HG03571 (cell line): ENCODE results near the gene PIK3CA.
"Not testable (repeated sequence)": the region's sequence is repeated elsewhere in the genome, so short reads cannot be mapped to it uniquely, and the experiment has no call there.

ENCODE experiments used
- ATAC-seq: cut with Tn5 transposase; IDR thresholded peaks from one replicate; pipeline ENCODE4 v1.9.1; 2021; ENCODE audit not compliant: unreplicated experiment

Gene PIK3CA

GRCh38 chr3:179196098-179196497, 47.9 kb downstream of the PIK3CA start:
- peak; percentile 80 for ATAC-seq

GRCh38 chr3:179196700-179197099, 48.5 kb downstream of the PIK3CA start:
- no peak for ATAC-seq

GRCh38 chr3:179200790-179201189, 52.6 kb downstream of the PIK3CA start:
- no peak for ATAC-seq

- ATAC-seq: not testable (repeated sequence)
Measured at GRCh38 chr3:179215550-179215949, 67.4 kb downstream of the PIK3CA start.

- ATAC-seq: not testable (repeated sequence)
Measured at GRCh38 chr3:179218213-179218612, 70.1 kb downstream of the PIK3CA start.

- ATAC-seq: no peak
Measured at GRCh38 chr3:179223548-179223947, 75.4 kb downstream of the PIK3CA start.

GRCh38 chr3:179224584-179224983, 76.4 kb downstream of the PIK3CA start:
- no peak for ATAC-seq

GRCh38 chr3:179227349-179227748, 79.2 kb downstream of the PIK3CA start:
- no peak for ATAC-seq

GRCh38 chr3:179229177-179229576, 81.0 kb downstream of the PIK3CA start:
- no peak for ATAC-seq

- no peak for ATAC-seq
Measured at GRCh38 chr3:179233043-179233442, 84.9 kb downstream of the PIK3CA start.

GRCh38 chr3:179234199-179234598, 86.0 kb downstream of the PIK3CA start:
- no peak for ATAC-seq

- ATAC-seq: peak; percentile 79
Measured at GRCh38 chr3:179236669-179237301, 88.6 kb downstream of the PIK3CA start.

GRCh38 chr3:179240299-179240698, 92.1 kb downstream of the PIK3CA start:
- ATAC-seq: not testable (repeated sequence)

GRCh38 chr3:179242859-179243258, 94.7 kb downstream of the PIK3CA start:
- ATAC-seq: not testable (repeated sequence)

GRCh38 chr3:179244878-179245277, 96.7 kb downstream of the PIK3CA start:
- ATAC-seq: no peak

GRCh38 chr3:179247289-179248015, 99.3 kb downstream of the PIK3CA start:
- no peak for ATAC-seq

GRCh38 chr3:179250803-179251476, 102.8 kb downstream of the PIK3CA start, which contains the start of gene KCNMB3:
KCNMB3 (minus strand) TSS chr3:179251114; CDS start chr3:179250990, 124 bp downstream.
- ATAC-seq: no peak

- no peak for ATAC-seq
Measured at GRCh38 chr3:179256813-179257212, 108.7 kb downstream of the PIK3CA start.

- not testable (repeated sequence) for ATAC-seq
Measured at GRCh38 chr3:179257742-179258141, 109.6 kb downstream of the PIK3CA start.

GRCh38 chr3:179258820-179259219, 110.7 kb downstream of the PIK3CA start:
- ATAC-seq: no peak

GRCh38 chr3:179259959-179260756, 112.0 kb downstream of the PIK3CA start:
- not testable (repeated sequence) for ATAC-seq
